ENCODE measurements around the gene PCNX2. TPM values are rescaled to one million over a fixed set of nuclear protein-coding genes. Genes with fewer than 3 reads are reported as not detected.

Gene PCNX2
- total and polyA plus RNA-seq, 2 of the 8 experiments (the other 6 are each of a cell fraction or from before 2014, with no cell fraction given) = 46.1 to 57.6 TPM

DNA sequence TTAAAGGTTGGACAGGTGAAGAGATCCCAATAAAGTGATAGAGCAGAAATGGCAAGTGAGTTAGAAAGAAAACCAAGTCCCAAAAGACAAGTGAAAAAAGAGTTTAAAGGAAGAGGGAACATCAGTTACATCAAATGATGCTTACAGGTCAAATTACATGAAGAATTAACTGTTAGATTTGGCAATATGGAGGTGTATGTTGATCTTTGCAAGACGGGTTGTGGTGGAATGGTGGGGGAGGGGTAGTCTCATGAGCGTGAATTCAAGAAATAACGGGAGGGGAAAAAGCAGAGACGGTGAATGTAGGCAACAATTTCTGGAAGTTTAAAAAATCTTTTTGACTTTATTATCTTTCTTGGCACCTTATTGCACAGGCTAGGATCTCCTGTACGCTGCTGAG, 268.5 kb downstream of the PCNX2 start (continued):
- TF ChIP-seq SP4 (IDR thresholded peaks at IDR 0.05; ENCODE audit: low read length) = no peak
- no peak for TF ChIP-seq TEAD4 (IDR thresholded peaks at IDR 0.05; ENCODE audit: low read depth, low read length)
- TF ChIP-seq BCL11A (IDR thresholded peaks at IDR 0.05; ENCODE audit: low read depth in 2 of 2, low read length in 2 of 2) = no peak
